H1 (cell line): ENCODE measurements around the gene RNF144A. TPM values are rescaled to one million over a fixed set of nuclear protein-coding genes. Genes with fewer than 3 reads are reported as not detected.
A peak's percentile ranks its signal among the peaks of the same experiment; 100 is the strongest.

ENCODE experiments used
- CTCF ChIA-PET: fragments of 300-600 bp; sonication (Branson Sonifier 250); formaldehyde crosslinking; loops from one replicate; lab custom pipeline; 2021; ENCODE audit not compliant: partially characterized antibody; lab: Charles Lee
- POLR2A ChIA-PET: fragments of 300-600 bp; sonication (Branson Sonifier 250); formaldehyde crosslinking; loops from one replicate; lab custom pipeline; 2021; ENCODE audit warnings: inconsistent platforms; ENCODE audit not compliant: partially characterized antibody; lab: Charles Lee
- DNase-seq, 2 experiments: peaks; one replicate each; pipeline versions ENCODE4 v3.0.0 to v3.0.0-alpha.2; 2010 to 2022; ENCODE audit warnings: low spot score in 2 of 2, low read depth in 1 of 2, mixed read lengths in 1 of 2
- FAIRE-seq: peaks from 2 replicates; lab custom pipeline; 2011; peaks lifted over from hg19 to GRCh38; lab: Jason Lieb, UNC
- H2AFZ ChIP-seq: 2 replicates; pipeline ENCODE4 v1.8.1; 2012; ENCODE audit warnings: low read length, inconsistent platforms
- H2AK5ac ChIP-seq: 2 replicates; pipeline ENCODE4 v1.6.1; 2013; ENCODE audit warnings: low read depth, low read length
- H2BK120ac ChIP-seq: replicated peaks from 2 replicates; pipeline ENCODE3; 2013; ENCODE audit warnings: low read depth, low read length, inconsistent platforms
- H2BK12ac ChIP-seq: 2 replicates; pipeline ENCODE4 v1.6.1; 2013; ENCODE audit warnings: low read depth, low read length
- H2BK15ac ChIP-seq: 2 replicates; pipeline ENCODE4 v1.6.1; 2013; ENCODE audit warnings: low read length
- H2BK20ac ChIP-seq: 2 replicates; pipeline ENCODE4 v1.6.1; 2013; ENCODE audit warnings: low read length
- H2BK5ac ChIP-seq: 2 replicates; pipeline ENCODE4 v1.6.1; 2013; ENCODE audit warnings: low read depth, low read length
- H3K14ac ChIP-seq: 2 replicates; pipeline ENCODE4 v1.6.1; 2013; ENCODE audit warnings: inconsistent platforms; ENCODE audit not compliant: insufficient read length
- H3K18ac ChIP-seq: 2 replicates; pipeline ENCODE4 v1.6.1; 2013; ENCODE audit warnings: low read length; ENCODE audit errors: extremely low read depth
- H3K23ac ChIP-seq: 2 replicates; pipeline ENCODE4 v1.6.1; 2013; ENCODE audit warnings: inconsistent platforms; ENCODE audit not compliant: insufficient read length
- H3K23me2 ChIP-seq: 2 replicates; pipeline ENCODE4 v1.6.1; 2013; ENCODE audit warnings: low read depth, low read length
- H3K27ac ChIP-seq: 2 replicates; pipeline ENCODE4 v1.6.1; 2011; ENCODE audit warnings: low read depth, low read length, inconsistent platforms
- H3K27me3 ChIP-seq, 4 experiments: replicated peaks in 1 of 4; 1 replicate in 1 of 4; 2 replicates in 3 of 4; pipeline versions ENCODE4 v1.6.1 to v1.8.1; 2011 to 2013; ENCODE audit warnings: low read length in 3 of 4, mild to moderate bottlenecking in 3 of 4, inconsistent platforms in 2 of 4, mixed read lengths in 2 of 4, moderate library complexity in 1 of 4; ENCODE audit not compliant: control insufficient read depth in 3 of 4, insufficient read depth in 3 of 4; ENCODE audit errors: extremely low read depth in 1 of 4
- H3K36me3 ChIP-seq, 4 experiments: 2 replicates each; pipeline versions ENCODE4 v1.6.1 to v1.8.1; 2011 to 2013; ENCODE audit warnings: mild to moderate bottlenecking in 4 of 4, low read length in 3 of 4, moderate library complexity in 2 of 4, control low read depth in 1 of 4, inconsistent platforms in 1 of 4; ENCODE audit not compliant: insufficient read depth in 4 of 4, control insufficient read depth in 2 of 4
- H3K4ac ChIP-seq: replicated peaks from 2 replicates; pipeline ENCODE3; 2013; ENCODE audit warnings: low read length, low read depth, mixed read lengths, inconsistent platforms; ENCODE audit not compliant: insufficient read length
- H3K4me1 ChIP-seq, 4 experiments: replicated peaks in 1 of 4; 1 replicate in 1 of 4; 2 replicates in 3 of 4; pipeline versions ENCODE4 v1.6.1 to v1.8.1; 2011 to 2013; ENCODE audit warnings: low read length in 3 of 4, inconsistent platforms in 2 of 4, mixed read lengths in 1 of 4; ENCODE audit not compliant: insufficient read depth in 4 of 4, control insufficient read depth in 3 of 4
- H3K4me2 ChIP-seq, 2 experiments: 2 replicates each; pipeline versions ENCODE4 v1.6.1 to v1.8.1; 2011 to 2013; ENCODE audit warnings: low read depth in 2 of 2, low read length in 2 of 2, control low read depth in 1 of 2, inconsistent platforms in 1 of 2, mild to moderate bottlenecking in 1 of 2; ENCODE audit not compliant: insufficient read depth in 1 of 2
- H3K4me3 ChIP-seq, 4 experiments: fragments of 200-600, 300-600 bp in 1 of 4; sonication (generic), shearing (Covaris generic), sonication (Bioruptor Twin) in 1 of 4; 2 replicates each; pipeline versions ENCODE4 v1.5.1 to v1.8.1; 2011 to 2016; ENCODE audit warnings: low read length in 4 of 4, low read depth in 3 of 4, control low read depth in 2 of 4, inconsistent platforms in 2 of 4, mild to moderate bottlenecking in 2 of 4, mixed read lengths in 1 of 4, moderate library complexity in 1 of 4; ENCODE audit not compliant: insufficient read depth in 2 of 4; ENCODE audit errors: extremely low read depth in 1 of 4
- H3K56ac ChIP-seq: replicated peaks from 2 replicates; pipeline ENCODE3; 2013; ENCODE audit warnings: low read depth, mild to moderate bottlenecking, mixed read lengths, low read length, inconsistent platforms; ENCODE audit not compliant: insufficient read length
- H3K79me1 ChIP-seq: 2 replicates; pipeline ENCODE4 v1.6.1; 2013; ENCODE audit warnings: low read depth, low read length, control low read depth
- H3K79me2 ChIP-seq, 2 experiments: 2 replicates each; pipeline versions ENCODE4 v1.6.1 to v1.8.1; 2012 to 2013; ENCODE audit warnings: low read length in 2 of 2, mild to moderate bottlenecking in 2 of 2, inconsistent platforms in 1 of 2; ENCODE audit not compliant: insufficient read depth in 2 of 2, control insufficient read depth in 1 of 2
- H3K9ac ChIP-seq, 4 experiments: replicated peaks in 1 of 4; 1 replicate in 1 of 4; 2 replicates in 3 of 4; pipeline versions ENCODE4 v1.6.1 to v1.8.1; 2011 to 2013; ENCODE audit warnings: low read depth in 3 of 4, low read length in 3 of 4, control low read depth in 2 of 4, mild to moderate bottlenecking in 2 of 4, moderate library complexity in 2 of 4, inconsistent platforms in 1 of 4; ENCODE audit errors: extremely low read depth in 1 of 4
- H3K9me3 ChIP-seq, 2 experiments: 2 replicates each; pipeline versions ENCODE4 v1.6.1 to v1.8.1; 2012 to 2013; ENCODE audit warnings: mild to moderate bottlenecking in 2 of 2, moderate library complexity in 2 of 2, control low read depth in 1 of 2, inconsistent platforms in 1 of 2, low read depth in 1 of 2, low read length in 1 of 2, mixed read lengths in 1 of 2; ENCODE audit not compliant: insufficient read depth in 2 of 2
- H4K20me1 ChIP-seq, 2 experiments: replicated peaks in 1 of 2; 2 replicates each; pipeline versions ENCODE3 to v1.8.1; 2011 to 2013; ENCODE audit warnings: inconsistent platforms in 2 of 2, low read length in 2 of 2, mild to moderate bottlenecking in 1 of 2; ENCODE audit not compliant: insufficient read depth in 2 of 2, control insufficient read depth in 1 of 2
- H4K5ac ChIP-seq: 2 replicates; pipeline ENCODE4 v1.6.1; 2013; ENCODE audit warnings: low read length, low read depth, mixed read lengths, inconsistent platforms; ENCODE audit not compliant: insufficient read length
- H4K8ac ChIP-seq: 2 replicates; pipeline ENCODE4 v1.8.0; 2013; ENCODE audit warnings: mild to moderate bottlenecking, moderate library complexity, low read length, inconsistent platforms; ENCODE audit not compliant: insufficient read depth; ENCODE audit errors: extremely low read depth
- H4K91ac ChIP-seq: replicated peaks from 2 replicates; pipeline ENCODE3; 2013; ENCODE audit warnings: low read length, mixed read lengths, inconsistent platforms; ENCODE audit not compliant: insufficient read length
- CREB1 ChIP-seq: IDR thresholded peaks from 2 replicates; pipeline ENCODE4 v1.6.1; 2012; ENCODE audit warnings: inconsistent platforms
- POLR2A ChIP-seq, 2 experiments: IDR thresholded peaks; 1 replicate in 1 of 2; 2 replicates in 1 of 2; pipeline ENCODE4 v1.6.1; 2011; ENCODE audit warnings: low read depth in 2 of 2, low read length in 2 of 2, mild to moderate bottlenecking in 2 of 2; ENCODE audit errors: control extremely low read depth in 1 of 2
- SIRT6 ChIP-seq: IDR thresholded peaks from one replicate; pipeline ENCODE4 v1.7.1; 2012; ENCODE audit warnings: low read length, inconsistent platforms
- SP1 ChIP-seq: IDR thresholded peaks from 2 replicates; pipeline ENCODE4 v1.6.1; 2011; ENCODE audit warnings: low read depth, low read length
- SP4 ChIP-seq: IDR thresholded peaks from 2 replicates; pipeline ENCODE4 v1.6.1; 2012; ENCODE audit warnings: low read length, inconsistent platforms
- ZNF274 ChIP-seq: IDR thresholded peaks from 2 replicates; pipeline ENCODE4 v1.7.0; 2012; ENCODE audit warnings: low read length, borderline replicate concordance; ENCODE audit errors: extremely low read depth
- WGBS, 2 experiments: shearing (Covaris generic) in 1 of 2; methylation state at CpG; one replicate each; pipeline versions ENCODE4 v1.1.6 to v1.1.7; 2013 to 2015; ENCODE audit warnings: low lambda C conversion rate in 2 of 2, mixed read lengths in 2 of 2, inconsistent platforms in 1 of 2, low coverage in 1 of 2, missing lambda C conversion rate in 1 of 2; ENCODE audit not compliant: insufficient replicate concordance in 2 of 2, insufficient coverage in 1 of 2, insufficient read length in 1 of 2; ENCODE audit errors: extremely low coverage in 1 of 2, missing lambda C conversion rate in 1 of 2; 5-methylcytosine and 5-hydroxymethylcytosine counted together
- polyA plus RNA-seq, 7 experiments: library from polyadenylated mRNA; depleted of rRNA in 3 of 7; stranded (reverse) in 5 of 7; unstranded in 2 of 7; fragments of >200 nt in 5 of 7; fragments of 200-250 nt in 2 of 7; gene quantifications; 1 replicate in 5 of 7; 2 replicates in 1 of 7; 4 replicates in 1 of 7; pipeline versions ENCODE4 v1.2.1 to v1.2.3, GENCODE V29; 2011 to 2013; ENCODE audit warnings: missing spikeins in 2 of 7, mixed read lengths in 2 of 7
- total RNA-seq: library from RNA; stranded (reverse); fragmentation: NEBNext Ultra II Directional; extraction: Animal tissue kit (Norgen Biotek cat#: 25700); gene quantifications from 2 replicates; pipeline ENCODE4 v1.2.1, GENCODE V29; 2021
- TF ChIP-seq, protein P1 (sequence below): IDR thresholded peaks from 2 replicates; pipeline ENCODE4 v1.6.1; 2012; ENCODE audit warnings: low read length, inconsistent platforms
- TF ChIP-seq, protein P2 (sequence below): IDR thresholded peaks from 2 replicates; pipeline ENCODE4 v1.6.1; 2012; ENCODE audit warnings: inconsistent platforms
- TF ChIP-seq, protein P3 (sequence below): IDR thresholded peaks from 2 replicates; pipeline ENCODE4 v1.6.1; 2011; ENCODE audit warnings: low read length, improper control_type of control experiment

The RNF144A gene
- total and polyA plus RNA-seq, 2 of the 8 experiments (the other 6 are each of a cell fraction or from before 2014, with no cell fraction given), result 14.0 to 15.0 TPM

DNA sequence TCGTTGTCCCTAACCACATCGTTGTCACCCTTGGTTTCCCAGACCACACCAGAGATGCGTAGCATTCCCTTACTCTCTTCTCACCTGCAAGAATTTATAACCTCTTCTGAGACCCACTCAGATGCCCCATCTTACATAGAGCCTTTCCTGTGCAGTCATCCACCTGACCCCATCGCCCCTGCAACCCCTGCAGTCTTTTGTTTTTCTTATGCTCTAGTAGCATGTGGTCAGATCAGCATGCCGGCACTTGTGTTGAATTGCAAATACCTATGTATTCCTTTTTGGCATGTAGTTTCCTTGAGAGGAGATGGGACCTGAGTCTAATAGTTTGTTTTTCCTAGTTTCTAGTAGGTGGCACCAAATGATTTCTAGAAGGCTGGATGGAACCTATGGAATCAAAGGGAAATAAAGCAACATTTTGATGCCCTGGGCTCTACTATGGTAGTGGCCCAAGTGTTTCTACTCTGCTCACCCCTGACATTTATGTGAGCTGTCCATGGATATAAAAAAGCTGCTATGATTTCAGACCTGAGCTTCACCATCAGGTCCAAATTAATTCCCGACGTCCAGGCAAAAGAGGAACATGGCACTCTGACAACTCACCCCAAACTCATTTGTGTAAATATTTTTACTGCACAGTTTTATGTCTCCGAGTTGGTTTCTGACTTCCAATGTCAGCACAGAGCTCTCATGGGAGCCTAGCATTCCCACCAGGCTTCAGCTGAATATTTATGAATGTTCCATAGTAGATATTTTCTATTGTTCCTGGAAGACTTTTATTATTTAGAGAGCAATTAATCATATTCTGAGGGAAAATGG is 143.6 kb downstream of the RNF144A start:
- no peak overlapping the region for H3K27ac ChIP-seq
- no peak for DNase-seq
- H3K56ac ChIP-seq, result no peak overlapping the region
- H4K8ac ChIP-seq, result no peak overlapping the region
- no peak overlapping the region for H2BK5ac ChIP-seq
- CTCF ChIA-PET, result interaction anchor here (1.0 to 1.5 kb wide), 2 partner anchors 17 to 48 kb away, joined by 3 to 11 read pairs; no protein-coding TSS in a partner anchor
- H3K18ac ChIP-seq, result no peak overlapping the region
- no peak overlapping the region for H4K91ac ChIP-seq
- no peaks in the 10 kb centered on the region for H3K27me3 ChIP-seq
- POLR2A ChIA-PET, result no interaction called here
- no peak overlapping the region for H2BK12ac ChIP-seq
- no peak overlapping the region for H2BK20ac ChIP-seq
- H3K23ac ChIP-seq, result no peak overlapping the region
- TF ChIP-seq SP4, result no peak
- TF ChIP-seq POLR2A (IDR thresholded peaks at IDR 0.05; ENCODE audit: control extremely low read depth in 1 of 2, low read depth in 2 of 2, low read length in 2 of 2), result no peak
- TF ChIP-seq, protein P1, sequence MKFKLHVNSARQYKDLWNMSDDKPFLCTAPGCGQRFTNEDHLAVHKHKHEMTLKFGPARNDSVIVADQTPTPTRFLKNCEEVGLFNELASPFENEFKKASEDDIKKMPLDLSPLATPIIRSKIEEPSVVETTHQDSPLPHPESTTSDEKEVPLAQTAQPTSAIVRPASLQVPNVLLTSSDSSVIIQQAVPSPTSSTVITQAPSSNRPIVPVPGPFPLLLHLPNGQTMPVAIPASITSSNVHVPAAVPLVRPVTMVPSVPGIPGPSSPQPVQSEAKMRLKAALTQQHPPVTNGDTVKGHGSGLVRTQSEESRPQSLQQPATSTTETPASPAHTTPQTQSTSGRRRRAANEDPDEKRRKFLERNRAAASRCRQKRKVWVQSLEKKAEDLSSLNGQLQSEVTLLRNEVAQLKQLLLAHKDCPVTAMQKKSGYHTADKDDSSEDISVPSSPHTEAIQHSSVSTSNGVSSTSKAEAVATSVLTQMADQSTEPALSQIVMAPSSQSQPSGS, result no peak
- TF ChIP-seq SP1, result no peak
- no peak for TF ChIP-seq ZNF274
- TF ChIP-seq SIRT6, result no peak
- TF ChIP-seq CREB1, result no peak
- TF ChIP-seq, protein P2, sequence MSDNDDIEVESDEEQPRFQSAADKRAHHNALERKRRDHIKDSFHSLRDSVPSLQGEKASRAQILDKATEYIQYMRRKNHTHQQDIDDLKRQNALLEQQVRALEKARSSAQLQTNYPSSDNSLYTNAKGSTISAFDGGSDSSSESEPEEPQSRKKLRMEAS, result peak; percentile 18; the same call in 1 of the 2 replicates
- TF ChIP-seq, protein P3, sequence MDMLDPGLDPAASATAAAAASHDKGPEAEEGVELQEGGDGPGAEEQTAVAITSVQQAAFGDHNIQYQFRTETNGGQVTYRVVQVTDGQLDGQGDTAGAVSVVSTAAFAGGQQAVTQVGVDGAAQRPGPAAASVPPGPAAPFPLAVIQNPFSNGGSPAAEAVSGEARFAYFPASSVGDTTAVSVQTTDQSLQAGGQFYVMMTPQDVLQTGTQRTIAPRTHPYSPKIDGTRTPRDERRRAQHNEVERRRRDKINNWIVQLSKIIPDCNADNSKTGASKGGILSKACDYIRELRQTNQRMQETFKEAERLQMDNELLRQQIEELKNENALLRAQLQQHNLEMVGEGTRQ, result no peak
- TF ChIP-seq, all 59 proteins: peak for 1
- no peak overlapping the region for H3K14ac ChIP-seq
- no peaks in the 10 kb centered on the region for H3K79me2 ChIP-seq
- no peaks in the 10 kb centered on the region for H3K79me1 ChIP-seq
- no peak overlapping the region for H2BK15ac ChIP-seq
- no peaks in the 10 kb centered on the region for H4K20me1 ChIP-seq
- H3K4me2 ChIP-seq, result no peak overlapping the region
- H2AFZ ChIP-seq, result no peak overlapping the region
- no peak overlapping the region for H3K4ac ChIP-seq
- no peak for FAIRE-seq
- 0 out of 4 replicates have a peak, but pooled peaks cover 0 to 7% of the 10 kb centered on the region in 2 experiments for H3K9me3 ChIP-seq
- H2BK120ac ChIP-seq, result no peak overlapping the region
- no peak overlapping the region for H3K9ac ChIP-seq
- peaks cover 0 to 3% (median 0%) of the 10 kb centered on the region in 4 experiments; a peak in 1 of 8 replicates for H3K36me3 ChIP-seq
- H4K5ac ChIP-seq, result no peak overlapping the region
- no peak overlapping the region for H3K4me3 ChIP-seq
- WGBS, 2 experiments, result 87% methylated on average over 8 of the region's 8 CpGs; no CpG with 5 or more reads in 1 of the 2 experiments
- H3K23me2 ChIP-seq, result no peaks in the 10 kb centered on the region
- peaks cover 0 to 10% (median 3%) of the 10 kb centered on the region in 4 experiments; a peak in 3 of 7 replicates for H3K4me1 ChIP-seq
- no peak overlapping the region for H2AK5ac ChIP-seq
